Fibroblast of the aortic adventitia (primary cell): Measurements from ENCODE around the gene DNAH10. TPM values are rescaled to one million over a fixed set of nuclear protein-coding genes. Genes with fewer than 3 reads are reported as not detected.

Source experiments
- DNase-seq: peaks from one replicate; pipeline ENCODE4 v3.0.0-alpha.2; 2010; ENCODE audit warnings: low read depth
- H3K4me3 ChIP-seq: 2 replicates; pipeline ENCODE4 v1.5.1; 2011; ENCODE audit warnings: low read depth, mild to moderate bottlenecking, control low read depth, low read length, moderate library complexity
- CTCF ChIP-seq: IDR thresholded peaks from 2 replicates; pipeline ENCODE4 v1.5.1; 2011; ENCODE audit warnings: mild to moderate bottlenecking, low read length, control low read depth, inconsistent platforms; ENCODE audit not compliant: insufficient read depth
- total RNA-seq: library from RNA; depleted of rRNA; stranded (reverse); fragments of >200 nt; gene quantifications from 2 replicates; pipeline ENCODE4 v1.2.3, GENCODE V29; 2012; ENCODE audit warnings: low replicate concordance

DNAH10 gene
- total RNA-seq, 1 donor = 0.18 TPM

- DNase-seq = no peak
- H3K4me3 ChIP-seq = no peak overlapping the region
- TF ChIP-seq CTCF = no peak
Measured at GRCh38 chr12:123939716-123940626, 177.9 kb downstream of the DNAH10 start.

- no peak for TF ChIP-seq CTCF
- no peak overlapping the region for H3K4me3 ChIP-seq
- no peak for DNase-seq
Measured at GRCh38 chr12:123940627-123940966, 178.5 kb downstream of the DNAH10 start.

- no peak overlapping the region for H3K4me3 ChIP-seq
- no peak for DNase-seq
- TF ChIP-seq CTCF = no peak
Measured at GRCh38 chr12:123941000-123941399, 178.9 kb downstream of the DNAH10 start.

GRCh38 chr12:123941624-123942237 is 179.6 kb downstream of the DNAH10 start:
- H3K4me3 ChIP-seq = no peak overlapping the region
- no peak for DNase-seq

GRCh38 chr12:123942238-123942653 is 180.1 kb downstream of the DNAH10 start:
- no peak overlapping the region for H3K4me3 ChIP-seq
- TF ChIP-seq CTCF = no peak

More at GRCh38 chr12:123941624-123942237, 179.6 kb downstream of the DNAH10 start:
- TF ChIP-seq CTCF = no peak

GRCh38 chr12:123942911-123943648 is 181.0 kb downstream of the DNAH10 start:
- TF ChIP-seq CTCF = no peak
- DNase-seq = peak; percentile 91
- H3K4me3 ChIP-seq = no peak overlapping the region

More at GRCh38 chr12:123942238-123942653, 180.1 kb downstream of the DNAH10 start:
- DNase-seq = peak; percentile 70
